ENCODE results near the gene RNF44. TPM values are rescaled to one million over a fixed set of nuclear protein-coding genes. Genes with fewer than 3 reads are reported as not detected.
A peak's percentile ranks its signal among the peaks of the same experiment; 100 is the strongest.

RNF44 gene
- total and polyA plus RNA-seq, 2 of the 13 experiments (the other 11 are each of a cell fraction or from before 2014, with no cell fraction given): 9.2 to 16.8 TPM

- in situ Hi-C loops (cut with HindIII; ENCODE audit: extremely low pct_ligation_motif_present, low pct_unique_long_range_greater_than_20kb) (loop anchor here (25.0 kb wide), 1 partner anchor 834 kb away; the partner anchor contains the start of genes LMAN2 and RGS14), intact Hi-C loops (cut with micrococcal nuclease; ENCODE audit: unreplicated experiment) (no loop called here)
Measured at GRCh38 chr5:176528761-176529115, 8.5 kb downstream of the RNF44 start.

GRCh38 chr5:176528301-176528700 is 8.9 kb downstream of the RNF44 start:
- Histone ChIP-seq H4K20me1 (ENCODE audit: insufficient read depth, low read length) (peaks cover 12% of the 10 kb centered on the region), H3K4me2 (ENCODE audit: low read depth, low read length) (no peak overlapping the region), H3K4me1 (ENCODE audit: insufficient read depth, low read length) (peaks cover 1% of the 10 kb centered on the region), H3K4me3 (replicated peaks in 1 of 3; ENCODE audit: insufficient read depth in 1 of 3, low read depth in 2 of 3, low read length in 3 of 3) (no peak overlapping the region), H3K9me3 (ENCODE audit: low read length) (no peaks in the 10 kb centered on the region), H2AFZ (ENCODE audit: low read length) (no peak overlapping the region), H3K9ac (ENCODE audit: insufficient read depth, low read depth, low read length) (no peak overlapping the region), H3K79me2 (ENCODE audit: insufficient read depth, low read length) (peaks cover 7% of the 10 kb centered on the region), H3K36me3 (replicated peaks in 1 of 2; ENCODE audit: control insufficient read depth in 1 of 2, insufficient read depth in 2 of 2, low read length in 2 of 2) (peaks cover 23 to 41% of the 10 kb centered on the region in 2 experiments), H3K27me3 (ENCODE audit: control insufficient read depth in 1 of 2, insufficient read depth in 2 of 2, low read length in 2 of 2) (no peaks in the 10 kb centered on the region; a peak in 1 of 5 replicates), H3K27ac (ENCODE audit: extremely low read length, insufficient read depth, low read length) (no peak overlapping the region)
- TF ChIP-seq AGO2 (optimal IDR thresholded peaks at IDR 0.05; ENCODE audit: low read depth, low read length) (peak; percentile 6), HNRNPL (IDR thresholded peaks at IDR 0.05; ENCODE audit: low read depth, low read length) (peak; percentile 72), KLF16 (CRISPR knock-in tag; IDR thresholded peaks at IDR 0.05) (no peak)
- in situ Hi-C loops (cut with HindIII; ENCODE audit: extremely low pct_ligation_motif_present, low pct_unique_long_range_greater_than_20kb) (loop anchor here (25.0 kb wide), 1 partner anchor 834 kb away; the partner anchor contains the start of genes LMAN2 and RGS14), intact Hi-C loops (cut with micrococcal nuclease; ENCODE audit: unreplicated experiment) (no loop called here)
- BruUV-seq (replicated peaks): no TSS peak
- WGBS (ENCODE audit: low lambda C conversion rate): 94% methylated on average over 8 of the region's 11 CpGs
- ATAC-seq (no peak), DNase-seq (ENCODE audit: low spot score) (no peak), FAIRE-seq (no peak)
- ChIA-PET CTCF (ENCODE audit: low intra/inter-chr PET ratio, low total read pairs) (no interaction called here), POLR2A (interaction anchor here (0.6 kb wide), 1 partner anchor 8 kb away, joined by 3 read pairs; no protein-coding TSS in a partner anchor)

More at GRCh38 chr5:176528761-176529115, 8.5 kb downstream of the RNF44 start:
- no peak for DNase-seq (ENCODE audit: low spot score)
- H3K4me1 ChIP-seq (ENCODE audit: insufficient read depth, low read length): peaks cover 6% of the 10 kb centered on the region
- no peak overlapping the region for H3K9ac ChIP-seq (ENCODE audit: insufficient read depth, low read depth, low read length)
- no peak overlapping the region for H3K27ac ChIP-seq (ENCODE audit: extremely low read length, insufficient read depth, low read length)
- ChIA-PET POLR2A (no interaction called here), CTCF (ENCODE audit: low intra/inter-chr PET ratio, low total read pairs) (no interaction called here)
- no peak overlapping the region for H3K4me3 ChIP-seq (replicated peaks in 1 of 3; ENCODE audit: insufficient read depth in 1 of 3, low read depth in 2 of 3, low read length in 3 of 3)
- FAIRE-seq: no peak
- ATAC-seq: no peak
- peaks cover 11% of the 10 kb centered on the region for H3K79me2 ChIP-seq (ENCODE audit: insufficient read depth, low read length)
- no peak overlapping the region for H2AFZ ChIP-seq (ENCODE audit: low read length)
- H3K36me3 ChIP-seq (replicated peaks in 1 of 2; ENCODE audit: control insufficient read depth in 1 of 2, insufficient read depth in 2 of 2, low read length in 2 of 2): peaks cover 23 to 43% of the 10 kb centered on the region in 2 experiments
- no peak for TF ChIP-seq ZFP37 (CRISPR knock-in tag; IDR thresholded peaks at IDR 0.05; ENCODE audit: borderline replicate concordance)
- 0 out of 2 replicates have a peak, but pooled peaks have one; percentile 5 for TF ChIP-seq HNRNPL (IDR thresholded peaks at IDR 0.05; ENCODE audit: low read depth, low read length)
- peak; percentile 15 for TF ChIP-seq AGO2 (optimal IDR thresholded peaks at IDR 0.05; ENCODE audit: low read depth, low read length)
- no peak for TF ChIP-seq ETV5 (CRISPR knock-in tag; IDR thresholded peaks at IDR 0.05; ENCODE audit: borderline replicate concordance)
- H3K4me2 ChIP-seq (ENCODE audit: low read depth, low read length): no peak overlapping the region
- no TSS peak for BruUV-seq (replicated peaks)
- no peaks in the 10 kb centered on the region for H3K27me3 ChIP-seq (ENCODE audit: control insufficient read depth in 1 of 2, insufficient read depth in 2 of 2, low read length in 2 of 2)
- H3K9me3 ChIP-seq (ENCODE audit: low read length): no peaks in the 10 kb centered on the region
- peaks cover 16% of the 10 kb centered on the region for H4K20me1 ChIP-seq (ENCODE audit: insufficient read depth, low read length)
- WGBS (ENCODE audit: low lambda C conversion rate): 100% methylated on average over 1 of the region's 17 CpGs

Measured in HepG2 (cell line).